ENCODE data around the gene PCNX3.

DNA sequence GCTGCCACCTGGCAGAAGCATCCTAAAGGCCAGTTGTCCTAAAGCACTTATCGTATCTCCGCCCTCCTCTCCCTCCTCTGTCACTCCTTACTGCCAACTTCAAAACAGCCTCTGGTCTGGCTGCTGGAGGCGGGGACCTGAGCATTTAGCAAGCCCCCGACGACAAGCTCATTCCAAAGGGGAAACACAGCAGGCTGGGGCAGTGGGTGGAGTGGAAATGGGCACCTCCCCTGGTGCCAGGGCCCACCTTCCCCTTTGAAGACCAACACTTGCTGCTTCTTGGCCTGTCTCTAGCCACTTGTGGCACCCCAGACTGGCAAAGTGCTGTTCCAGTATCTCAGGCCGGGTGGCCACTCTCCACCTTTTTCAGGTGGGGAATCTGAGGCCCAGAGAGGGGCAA, 5.2 kb upstream of the PCNX3 start:
- TF ChIP-seq POLR2A (IDR thresholded peaks at IDR 0.05; ENCODE audit: low read length) (no peak), GATA1 (IDR thresholded peaks at IDR 0.05; ENCODE audit: low read depth, low read length) (no peak)
